ENCODE measurements around the gene CYS1.
"Not testable (repeated sequence)": the region's sequence is repeated elsewhere in the genome, so short reads cannot be mapped to it uniquely, and the experiment has no call there.

The CYS1 gene

GRCh38 chr2:10038123-10038522 lies 42.1 kb downstream of the CYS1 start:
- H3K9ac ChIP-seq (ENCODE audit: low read length) = no peak overlapping the region
- no peaks in the 10 kb centered on the region for H3K27me3 ChIP-seq (ENCODE audit: control insufficient read depth, insufficient read depth, low read length)
- H3K4me3 ChIP-seq (ENCODE audit: low read length) = no peak overlapping the region
- H3K4me1 ChIP-seq (ENCODE audit: control insufficient read depth, insufficient read depth, low read length) = peaks cover 45% of the 10 kb centered on the region
- peak overlapping the region; percentile 33 for H3K27ac ChIP-seq (ENCODE audit: low read depth, low read length)
- no peaks in the 10 kb centered on the region for H3K36me3 ChIP-seq (ENCODE audit: control insufficient read depth, insufficient read depth, low read length)

- Histone ChIP-seq H3K27me3 (ENCODE audit: control insufficient read depth, insufficient read depth, low read length) (no peaks in the 10 kb centered on the region), H3K4me1 (ENCODE audit: control insufficient read depth, insufficient read depth, low read length) (peaks cover 39% of the 10 kb centered on the region), H3K9ac (ENCODE audit: low read length) (no peak overlapping the region), H3K36me3 (ENCODE audit: control insufficient read depth, insufficient read depth, low read length) (no peaks in the 10 kb centered on the region), H3K4me3 (ENCODE audit: low read length) (no peak overlapping the region), H3K27ac (ENCODE audit: low read depth, low read length) (peak overlapping the region; percentile 77)
Measured at GRCh38 chr2:10036095-10036884, 43.9 kb downstream of the CYS1 start.

GRCh38 chr2:10035633-10036032 lies 44.6 kb downstream of the CYS1 start:
- Histone ChIP-seq H3K27me3 (ENCODE audit: control insufficient read depth, insufficient read depth, low read length) (no peaks in the 10 kb centered on the region), H3K4me3 (ENCODE audit: low read length) (no peak overlapping the region), H3K4me1 (ENCODE audit: control insufficient read depth, insufficient read depth, low read length) (peaks cover 37% of the 10 kb centered on the region), H3K36me3 (ENCODE audit: control insufficient read depth, insufficient read depth, low read length) (no peaks in the 10 kb centered on the region), H3K9ac (ENCODE audit: low read length) (no peak overlapping the region), H3K27ac (ENCODE audit: low read depth, low read length) (peak overlapping the region; percentile 77)

GRCh38 chr2:10035053-10035422 lies 45.2 kb downstream of the CYS1 start:
- Histone ChIP-seq H3K27me3 (ENCODE audit: control insufficient read depth, insufficient read depth, low read length) (no peaks in the 10 kb centered on the region), H3K36me3 (ENCODE audit: control insufficient read depth, insufficient read depth, low read length) (no peaks in the 10 kb centered on the region), H3K4me3 (ENCODE audit: low read length) (no peak overlapping the region), H3K27ac (ENCODE audit: low read depth, low read length) (no peak overlapping the region), H3K4me1 (ENCODE audit: control insufficient read depth, insufficient read depth, low read length) (peaks cover 33% of the 10 kb centered on the region), H3K9ac (ENCODE audit: low read length) (no peak overlapping the region)

GRCh38 chr2:10034333-10035052 lies 45.7 kb downstream of the CYS1 start:
- Histone ChIP-seq H3K4me1 (ENCODE audit: control insufficient read depth, insufficient read depth, low read length) (peaks cover 28% of the 10 kb centered on the region), H3K36me3 (ENCODE audit: control insufficient read depth, insufficient read depth, low read length) (no peaks in the 10 kb centered on the region), H3K9ac (ENCODE audit: low read length) (no peak overlapping the region), H3K27me3 (ENCODE audit: control insufficient read depth, insufficient read depth, low read length) (no peaks in the 10 kb centered on the region), H3K27ac (ENCODE audit: low read depth, low read length) (no peak overlapping the region), H3K4me3 (ENCODE audit: low read length) (no peak overlapping the region)

- peaks cover 20% of the 10 kb centered on the region for H3K4me1 ChIP-seq (ENCODE audit: control insufficient read depth, insufficient read depth, low read length)
- H3K27ac ChIP-seq (ENCODE audit: low read depth, low read length) = no peak overlapping the region
- no peak overlapping the region for H3K9ac ChIP-seq (ENCODE audit: low read length)
- H3K36me3 ChIP-seq (ENCODE audit: control insufficient read depth, insufficient read depth, low read length) = no peaks in the 10 kb centered on the region
- H3K27me3 ChIP-seq (ENCODE audit: control insufficient read depth, insufficient read depth, low read length) = no peaks in the 10 kb centered on the region
- no peak overlapping the region for H3K4me3 ChIP-seq (ENCODE audit: low read length)
Measured at GRCh38 chr2:10033251-10034006, 46.8 kb downstream of the CYS1 start.

GRCh38 chr2:10032746-10033105 lies 47.5 kb downstream of the CYS1 start:
- Histone ChIP-seq H3K9ac (ENCODE audit: low read length) (no peak overlapping the region), H3K4me1 (ENCODE audit: control insufficient read depth, insufficient read depth, low read length) (peaks cover 20% of the 10 kb centered on the region), H3K27ac (ENCODE audit: low read depth, low read length) (no peak overlapping the region), H3K27me3 (ENCODE audit: control insufficient read depth, insufficient read depth, low read length) (no peaks in the 10 kb centered on the region), H3K4me3 (ENCODE audit: low read length) (no peak overlapping the region), H3K36me3 (ENCODE audit: control insufficient read depth, insufficient read depth, low read length) (no peaks in the 10 kb centered on the region)

- no peak overlapping the region for H3K27ac ChIP-seq (ENCODE audit: low read depth, low read length)
- H3K4me3 ChIP-seq (ENCODE audit: low read length) = no peak overlapping the region
- H3K9ac ChIP-seq (ENCODE audit: low read length) = no peak overlapping the region
- no peaks in the 10 kb centered on the region for H3K36me3 ChIP-seq (ENCODE audit: control insufficient read depth, insufficient read depth, low read length)
- no peaks in the 10 kb centered on the region for H3K27me3 ChIP-seq (ENCODE audit: control insufficient read depth, insufficient read depth, low read length)
- H3K4me1 ChIP-seq (ENCODE audit: control insufficient read depth, insufficient read depth, low read length) = peaks cover 18% of the 10 kb centered on the region
Measured at GRCh38 chr2:10031886-10032745, 48.1 kb downstream of the CYS1 start.

- H3K4me1 ChIP-seq (ENCODE audit: control insufficient read depth, insufficient read depth, low read length); H3K27me3 ChIP-seq (ENCODE audit: control insufficient read depth, insufficient read depth, low read length); H3K4me3 ChIP-seq (ENCODE audit: low read length); H3K27ac ChIP-seq (ENCODE audit: low read depth, low read length); H3K9ac ChIP-seq (ENCODE audit: low read length); H3K36me3 ChIP-seq (ENCODE audit: control insufficient read depth, insufficient read depth, low read length): not testable (repeated sequence)
Measured at GRCh38 chr2:10030798-10031197, 49.4 kb downstream of the CYS1 start.

- Histone ChIP-seq H3K4me3 (ENCODE audit: low read length) (no peak overlapping the region), H3K4me1 (ENCODE audit: control insufficient read depth, insufficient read depth, low read length) (peaks cover 2% of the 10 kb centered on the region), H3K27me3 (ENCODE audit: control insufficient read depth, insufficient read depth, low read length) (no peaks in the 10 kb centered on the region), H3K36me3 (ENCODE audit: control insufficient read depth, insufficient read depth, low read length) (no peaks in the 10 kb centered on the region), H3K9ac (ENCODE audit: low read length) (no peak overlapping the region), H3K27ac (ENCODE audit: low read depth, low read length) (no peak overlapping the region)
Measured at GRCh38 chr2:10030311-10030736, 49.9 kb downstream of the CYS1 start.

GRCh38 chr2:10029875-10030223 lies 50.4 kb downstream of the CYS1 start:
- Histone ChIP-seq H3K36me3 (ENCODE audit: control insufficient read depth, insufficient read depth, low read length) (no peaks in the 10 kb centered on the region), H3K27me3 (ENCODE audit: control insufficient read depth, insufficient read depth, low read length) (no peaks in the 10 kb centered on the region), H3K4me3 (ENCODE audit: low read length) (no peak overlapping the region), H3K9ac (ENCODE audit: low read length) (peak overlapping the region; percentile 4), H3K27ac (ENCODE audit: low read depth, low read length) (no peak overlapping the region), H3K4me1 (ENCODE audit: control insufficient read depth, insufficient read depth, low read length) (peaks cover 2% of the 10 kb centered on the region)

All from rectal smooth muscle tissue (tissue), 1 donor.